ENCODE results near the gene STT3A. TPM values are rescaled to one million over a fixed set of nuclear protein-coding genes. Genes with fewer than 3 reads are reported as not detected.

Gene STT3A
- polyA plus RNA-seq, 2 of the 4 experiments (the other 2 are of a cell fraction) = 92.1 to 197 TPM

- Histone ChIP-seq H3K4me1 (no peaks in the 10 kb centered on the region), H3K27ac (no peak overlapping the region), H3K4me3 (no peak overlapping the region), H3K9me3 (peaks cover 16% of the 10 kb centered on the region), H3K4me2 (no peak overlapping the region)
- CTCF ChIA-PET = no interaction called here
- ATAC-seq (no peak), DNase-seq (ENCODE audit: low read depth in 1 of 2, low spot score in 1 of 2) (no peak), FAIRE-seq (no peak)
- WGBS (ENCODE audit: missing lambda C conversion rate) = 39% methylated on average over 2 of the region's 3 CpGs
- POLR2A ChIA-PET = no interaction called here
- TF ChIP-seq E2F6 (IDR thresholded peaks at IDR 0.05; ENCODE audit: borderline replicate concordance, low read depth) (no peak), CEBPB (IDR thresholded peaks at IDR 0.05) (no peak), FOSB (CRISPR knock-in tag; IDR thresholded peaks at IDR 0.05) (no peak), FOXS1 (CRISPR knock-in tag; IDR thresholded peaks at IDR 0.05) (no peak), CBX2 (IDR thresholded peaks at IDR 0.05; ENCODE audit: borderline replicate concordance, low read depth) (no peak)
Measured at GRCh38 chr11:125554038-125554437, 38.6 kb upstream of the STT3A start.

- ATAC-seq (no peak), DNase-seq (ENCODE audit: low read depth in 1 of 2, low spot score in 1 of 2) (no peak), FAIRE-seq (no peak)
- no peaks in the 10 kb centered on the region for H3K4me1 ChIP-seq
- WGBS (ENCODE audit: missing lambda C conversion rate) = 30% methylated on average over 3 of the region's 3 CpGs
- H3K4me3 ChIP-seq = no peak overlapping the region
- CTCF ChIA-PET = no interaction called here
- POLR2A ChIA-PET = no interaction called here
- TF ChIP-seq HOXA7 (CRISPR knock-in tag; IDR thresholded peaks at IDR 0.05) = no peak
- no peak for TF ChIP-seq MAFK (IDR thresholded peaks at IDR 0.05; ENCODE audit: partially characterized antibody)
- no peak for TF ChIP-seq JUNB (IDR thresholded peaks at IDR 0.05)
- TF ChIP-seq CTCF (IDR thresholded peaks at IDR 0.05) = no peak
- TF ChIP-seq GATA3 (IDR thresholded peaks at IDR 0.05; ENCODE audit: borderline replicate concordance) = no peak
- TF ChIP-seq PHF8 (IDR thresholded peaks at IDR 0.05; ENCODE audit: borderline replicate concordance, low read depth) = no peak
- no peaks in the 10 kb centered on the region; the same call in 2 of the 3 replicates for H3K9me3 ChIP-seq
- H3K27ac ChIP-seq = no peak overlapping the region
- no peak overlapping the region for H3K4me2 ChIP-seq
Measured at GRCh38 chr11:125559888-125560287, 32.8 kb upstream of the STT3A start.

- no peaks in the 10 kb centered on the region for H3K4me1 ChIP-seq
- no peak overlapping the region for H3K4me2 ChIP-seq
- POLR2A ChIA-PET = no interaction called here
- H3K4me3 ChIP-seq = no peak overlapping the region
- DNase-seq (ENCODE audit: low read depth in 1 of 2, low spot score in 1 of 2) (no peak), ATAC-seq (no peak), FAIRE-seq (no peak)
- CTCF ChIA-PET = no interaction called here
- no peaks in the 10 kb centered on the region for H3K9me3 ChIP-seq
- no peak overlapping the region for H3K27ac ChIP-seq
- TF ChIP-seq RARB (CRISPR knock-in tag; IDR thresholded peaks at IDR 0.05) = no peak
- no peak for TF ChIP-seq RCOR1 (IDR thresholded peaks at IDR 0.05; ENCODE audit: low read depth, low read length)
- TF ChIP-seq ZNF302 (CRISPR knock-in tag; IDR thresholded peaks at IDR 0.05) = no peak
- TF ChIP-seq GATA3 (IDR thresholded peaks at IDR 0.05; ENCODE audit: borderline replicate concordance) = no peak
- no peak for TF ChIP-seq KDM1A (IDR thresholded peaks at IDR 0.05; ENCODE audit: low read depth)
- no peak for TF ChIP-seq ZSCAN20 (CRISPR knock-in tag; IDR thresholded peaks at IDR 0.05)
- no peak for TF ChIP-seq RAD21 (conservative IDR thresholded peaks at IDR 0.05 in 1 of 2, IDR thresholded peaks at IDR 0.05 in 1 of 2)
- no peak for TF ChIP-seq NR3C1 (IDR thresholded peaks at IDR 0.05)
- TF ChIP-seq EHMT2 (IDR thresholded peaks at IDR 0.05; ENCODE audit: low read depth) = no peak
- TF ChIP-seq MAZ (IDR thresholded peaks at IDR 0.05; ENCODE audit: borderline replicate concordance, low read depth, low read length) = no peak
- 86% methylated on average over 1 of the region's 1 CpG for WGBS (ENCODE audit: missing lambda C conversion rate)
Measured at GRCh38 chr11:125561924-125562323, 30.7 kb upstream of the STT3A start.

- H3K27ac ChIP-seq = no peak overlapping the region
- POLR2A ChIA-PET = no interaction called here
- no peak for DNase-seq (ENCODE audit: low read depth in 1 of 2, low spot score in 1 of 2)
- no peaks in the 10 kb centered on the region for H3K4me1 ChIP-seq
- H3K9me3 ChIP-seq = no peaks in the 10 kb centered on the region
- no peak overlapping the region for H3K4me3 ChIP-seq
- no peak for ATAC-seq
- 65% methylated on average over 4 of the region's 4 CpGs for WGBS (ENCODE audit: missing lambda C conversion rate)
- no peak for FAIRE-seq
- H3K4me2 ChIP-seq = no peak overlapping the region
- CTCF ChIA-PET = no interaction called here
- TF ChIP-seq E2F6 (IDR thresholded peaks at IDR 0.05; ENCODE audit: borderline replicate concordance, low read depth) (no peak), CTCF (IDR thresholded peaks at IDR 0.05) (no peak), TFCP2L1 (CRISPR knock-in tag; IDR thresholded peaks at IDR 0.05) (no peak), ZNF302 (CRISPR knock-in tag; IDR thresholded peaks at IDR 0.05) (no peak), JUNB (IDR thresholded peaks at IDR 0.05) (no peak), ESRRA (IDR thresholded peaks at IDR 0.05; ENCODE audit: borderline replicate concordance, low read length) (no peak), CBX2 (IDR thresholded peaks at IDR 0.05; ENCODE audit: borderline replicate concordance, low read depth) (no peak), BHLHE40 (IDR thresholded peaks at IDR 0.05; ENCODE audit: low read depth, low read length) (no peak), HMGXB4 (CRISPR knock-in tag; IDR thresholded peaks at IDR 0.05; ENCODE audit: borderline replicate concordance) (no peak), RCOR1 (IDR thresholded peaks at IDR 0.05; ENCODE audit: low read depth, low read length) (no peak), RARB (CRISPR knock-in tag; IDR thresholded peaks at IDR 0.05) (no peak), ZSCAN20 (CRISPR knock-in tag; IDR thresholded peaks at IDR 0.05) (no peak)
Measured at GRCh38 chr11:125562430-125562829, 30.2 kb upstream of the STT3A start.

All from A549 (cell line).